Effector memory CD4-positive, alpha-beta T cell (primary cell): ENCODE data around the gene SMYD3.

Source experiments
- DNase-seq, 3 donors: peaks; one replicate each; pipeline ENCODE4 v3.0.0-alpha.2; 2020
- H3K27ac ChIP-seq: 2 replicates; pipeline ENCODE4 v1.7.0; 2013; ENCODE audit warnings: mild to moderate bottlenecking, low read length, moderate library complexity; ENCODE audit not compliant: insufficient read depth, poor library complexity, severe bottlenecking
- H3K27me3 ChIP-seq: replicated peaks from 2 replicates; pipeline ENCODE4 v1.7.0; 2013; ENCODE audit warnings: mild to moderate bottlenecking, low read length; ENCODE audit not compliant: insufficient read depth, control insufficient read depth, poor library complexity, severe bottlenecking
- H3K36me3 ChIP-seq: 2 replicates; pipeline ENCODE4 v1.7.0; 2013; ENCODE audit warnings: mild to moderate bottlenecking, low read length, moderate library complexity; ENCODE audit not compliant: control insufficient read depth, insufficient read depth
- H3K4me1 ChIP-seq: 2 replicates; pipeline ENCODE4 v1.7.0; 2013; ENCODE audit warnings: low read length, mild to moderate bottlenecking; ENCODE audit not compliant: control insufficient read depth, insufficient read depth, poor library complexity, severe bottlenecking
- H3K4me3 ChIP-seq: 2 replicates; pipeline ENCODE4 v1.7.0; 2013; ENCODE audit warnings: low read length, low read depth, mild to moderate bottlenecking; ENCODE audit not compliant: insufficient read depth, poor library complexity, severe bottlenecking
- H3K9me3 ChIP-seq: 2 replicates; pipeline ENCODE4 v1.7.0; 2013; ENCODE audit warnings: mild to moderate bottlenecking, low read length, moderate library complexity; ENCODE audit not compliant: control insufficient read depth

SMYD3 gene

GRCh38 chr1:246274186-246274585 is 232.9 kb downstream of the SMYD3 start:
- DNase-seq, result no peak
- no peak overlapping the region for H3K27ac ChIP-seq
- no peaks in the 10 kb centered on the region for H3K4me1 ChIP-seq
- no peaks in the 10 kb centered on the region for H3K9me3 ChIP-seq
- no peaks in the 10 kb centered on the region for H3K36me3 ChIP-seq
- no peak overlapping the region for H3K4me3 ChIP-seq
- no peaks in the 10 kb centered on the region for H3K27me3 ChIP-seq

- no peak for DNase-seq
- H3K4me1 ChIP-seq, result no peaks in the 10 kb centered on the region
These were observed 235.6 kb downstream of the SMYD3 start for GRCh38 chr1:246271516-246271915.

GRCh38 chr1:246270236-246270635 is 236.8 kb downstream of the SMYD3 start:
- H3K27ac ChIP-seq, result no peak overlapping the region
- no peak for DNase-seq
- no peaks in the 10 kb centered on the region for H3K9me3 ChIP-seq
- no peaks in the 10 kb centered on the region for H3K27me3 ChIP-seq
- H3K4me1 ChIP-seq, result no peaks in the 10 kb centered on the region
- H3K4me3 ChIP-seq, result no peak overlapping the region
- H3K36me3 ChIP-seq, result no peaks in the 10 kb centered on the region

More at GRCh38 chr1:246271516-246271915, 235.6 kb downstream of the SMYD3 start:
- Histone ChIP-seq H3K27me3 (no peaks in the 10 kb centered on the region), H3K9me3 (no peaks in the 10 kb centered on the region), H3K27ac (no peak overlapping the region), H3K36me3 (no peaks in the 10 kb centered on the region), H3K4me3 (no peak overlapping the region)

GRCh38 chr1:246269466-246269865 is 237.6 kb downstream of the SMYD3 start:
- Histone ChIP-seq H3K9me3 (no peaks in the 10 kb centered on the region), H3K4me1 (no peaks in the 10 kb centered on the region), H3K4me3 (no peak overlapping the region), H3K36me3 (no peaks in the 10 kb centered on the region), H3K27me3 (no peaks in the 10 kb centered on the region), H3K27ac (no peak overlapping the region)
- no peak for DNase-seq

GRCh38 chr1:246267896-246268295 is 239.2 kb downstream of the SMYD3 start:
- H3K9me3 ChIP-seq, result no peaks in the 10 kb centered on the region
- H3K27ac ChIP-seq, result no peak overlapping the region
- no peaks in the 10 kb centered on the region for H3K4me1 ChIP-seq
- no peak for DNase-seq
- no peaks in the 10 kb centered on the region for H3K36me3 ChIP-seq
- no peak overlapping the region for H3K4me3 ChIP-seq
- H3K27me3 ChIP-seq, result no peaks in the 10 kb centered on the region

GRCh38 chr1:246267426-246267825 is 239.7 kb downstream of the SMYD3 start:
- no peak overlapping the region for H3K4me3 ChIP-seq
- no peaks in the 10 kb centered on the region for H3K27me3 ChIP-seq
- H3K27ac ChIP-seq, result no peak overlapping the region
- no peak for DNase-seq
- no peaks in the 10 kb centered on the region for H3K9me3 ChIP-seq
- no peaks in the 10 kb centered on the region for H3K4me1 ChIP-seq
- no peaks in the 10 kb centered on the region for H3K36me3 ChIP-seq

- Histone ChIP-seq H3K36me3 (no peaks in the 10 kb centered on the region), H3K27ac (no peak overlapping the region), H3K4me1 (no peaks in the 10 kb centered on the region), H3K4me3 (no peak overlapping the region), H3K9me3 (no peaks in the 10 kb centered on the region), H3K27me3 (no peaks in the 10 kb centered on the region)
- DNase-seq, result no peak
These were observed 241.6 kb downstream of the SMYD3 start for GRCh38 chr1:246265481-246265880.

- no peak for DNase-seq
- Histone ChIP-seq H3K27ac (no peak overlapping the region), H3K9me3 (no peaks in the 10 kb centered on the region), H3K27me3 (no peaks in the 10 kb centered on the region), H3K4me3 (no peak overlapping the region), H3K36me3 (no peaks in the 10 kb centered on the region), H3K4me1 (no peaks in the 10 kb centered on the region)
These were observed 244.8 kb downstream of the SMYD3 start for GRCh38 chr1:246262281-246262680.

- DNase-seq, result no peak
- H3K9me3 ChIP-seq, result no peaks in the 10 kb centered on the region
- no peak overlapping the region for H3K4me3 ChIP-seq
- H3K27ac ChIP-seq, result no peak overlapping the region
- no peaks in the 10 kb centered on the region for H3K4me1 ChIP-seq
- no peaks in the 10 kb centered on the region for H3K36me3 ChIP-seq
- no peaks in the 10 kb centered on the region for H3K27me3 ChIP-seq
These were observed 245.4 kb downstream of the SMYD3 start for GRCh38 chr1:246261639-246262038.

- no peaks in the 10 kb centered on the region for H3K27me3 ChIP-seq
- H3K4me3 ChIP-seq, result no peak overlapping the region
- no peaks in the 10 kb centered on the region for H3K4me1 ChIP-seq
- DNase-seq, result no peak
- H3K27ac ChIP-seq, result no peak overlapping the region
- no peaks in the 10 kb centered on the region for H3K36me3 ChIP-seq
- no peaks in the 10 kb centered on the region for H3K9me3 ChIP-seq
These were observed 248.8 kb downstream of the SMYD3 start for GRCh38 chr1:246258250-246258649.

GRCh38 chr1:246255773-246256172 is 251.3 kb downstream of the SMYD3 start:
- no peaks in the 10 kb centered on the region for H3K9me3 ChIP-seq
- H3K36me3 ChIP-seq, result no peaks in the 10 kb centered on the region
- no peak overlapping the region for H3K4me3 ChIP-seq
- H3K4me1 ChIP-seq, result no peaks in the 10 kb centered on the region
- no peak for DNase-seq
- no peak overlapping the region for H3K27ac ChIP-seq
- no peaks in the 10 kb centered on the region for H3K27me3 ChIP-seq
